OCI-LY7 (cell line): Measurements from ENCODE around the gene SPG7. TPM values are rescaled to one million over a fixed set of nuclear protein-coding genes. Genes with fewer than 3 reads are reported as not detected.

Experiments used
- BruUV-seq: library from RNA; stranded (reverse); fragments of 400-500 nt; replicated peaks from 2 replicates; lab custom pipeline; 2021; lab: Mats Ljungman, UMichigan
- CTCF ChIA-PET: fragments of 300-600 bp; sonication (Branson Sonifier 250); formaldehyde crosslinking; loops from one replicate; lab custom pipeline; 2022; ENCODE audit warnings: antibody characterized with exemption; ENCODE audit not compliant: unreplicated experiment; lab: Charles Lee
- POLR2A ChIA-PET: fragments of 300-600 bp; sonication (Branson Sonifier 250); formaldehyde crosslinking; loops from one replicate; lab custom pipeline; 2022; ENCODE audit warnings: antibody characterized with exemption; lab: Charles Lee
- DNase-seq: peaks from one replicate; pipeline ENCODE4 v3.0.0-alpha.2; 2015; ENCODE audit warnings: low spot score
- H2AFZ ChIP-seq: fragments of 200-600 bp; sonication (generic), shearing (Covaris generic); 2 replicates; pipeline ENCODE4 v1.6.1; 2014; ENCODE audit warnings: mild to moderate bottlenecking, antibody characterized with exemption, low read length, moderate library complexity
- H3K27ac ChIP-seq: fragments of 200-600 bp; sonication (generic); 2 replicates; pipeline ENCODE4 v1.5.1; 2014; ENCODE audit warnings: mixed run types, low read depth, mild to moderate bottlenecking, moderate library complexity, low read length, inconsistent platforms; ENCODE audit not compliant: poor library complexity, severe bottlenecking
- H3K36me3 ChIP-seq: fragments of 200-600 bp; sonication (generic); 2 replicates; pipeline ENCODE4 v1.6.1; 2014; ENCODE audit warnings: mild to moderate bottlenecking, antibody characterized with exemption, low read length, moderate library complexity, mixed read lengths; ENCODE audit not compliant: insufficient read depth
- H3K4me1 ChIP-seq: fragments of 200-600 bp; sonication (generic); 2 replicates; pipeline ENCODE4 v1.5.1; 2014; ENCODE audit warnings: mild to moderate bottlenecking, low read length; ENCODE audit not compliant: insufficient read depth, poor library complexity, severe bottlenecking
- H3K4me2 ChIP-seq: fragments of 200-600 bp; sonication (generic); 2 replicates; pipeline ENCODE4 v1.6.1; 2014; ENCODE audit warnings: mild to moderate bottlenecking, low read length
- H3K4me3 ChIP-seq: fragments of 200-600 bp; sonication (generic); 2 replicates; pipeline ENCODE4 v1.5.1; 2014; ENCODE audit warnings: mild to moderate bottlenecking, low read depth, low read length; ENCODE audit not compliant: poor library complexity, severe bottlenecking
- H3K79me2 ChIP-seq: fragments of 200-600 bp; sonication (generic); 2 replicates; pipeline ENCODE4 v1.6.1; 2016; ENCODE audit warnings: low read depth, mild to moderate bottlenecking, low read length, moderate library complexity, mixed read lengths; ENCODE audit not compliant: insufficient read depth
- H3K9me2 ChIP-seq: fragments of 200-600 bp; sonication (generic); 2 replicates; pipeline ENCODE4 v1.6.1; 2016; ENCODE audit warnings: mild to moderate bottlenecking, low read length, mixed read lengths; ENCODE audit not compliant: insufficient read depth
- H3K9me3 ChIP-seq: fragments of 200-600 bp; sonication (generic); 2 replicates; pipeline ENCODE4 v1.6.1; 2014; ENCODE audit warnings: mild to moderate bottlenecking, mixed run types, low read length, mixed read lengths
- H4K20me1 ChIP-seq: fragments of 200-600 bp; sonication (generic); 2 replicates; pipeline ENCODE4 v1.6.1; 2014; ENCODE audit warnings: mild to moderate bottlenecking, antibody characterized with exemption, low read length, moderate library complexity, mixed read lengths; ENCODE audit not compliant: insufficient read depth
- CTCF ChIP-seq: fragments of 200-600 bp; sonication (generic); conservative IDR thresholded peaks from 2 replicates; pipeline ENCODE4 v1.5.1; 2014; ENCODE audit warnings: mild to moderate bottlenecking, antibody characterized with exemption, low read length, moderate library complexity, mixed read lengths
- EZH2phosphoT487 ChIP-seq: fragments of 200-600 bp; sonication (generic); IDR thresholded peaks from 2 replicates; pipeline ENCODE4 v1.6.1; 2018; ENCODE audit warnings: low read depth, borderline replicate concordance, mild to moderate bottlenecking, mixed run types, antibody characterized with exemption, low read length, moderate library complexity, mixed read lengths
- intact Hi-C: fragments of 100-400 bp; cut with micrococcal nuclease; formaldehyde crosslinking; loops from one replicate; pipeline ENCODE4 v1.10.0; 2022; ENCODE audit not compliant: unreplicated experiment
- total RNA-seq, 2 experiments: library from RNA; depleted of rRNA in 1 of 2; stranded (reverse); fragments of >200 nt in 1 of 2; shearing (Covaris generic) in 1 of 2; gene quantifications; 2 replicates each; pipeline ENCODE4 v1.2.3, GENCODE V29; 2014 to 2022

The SPG7 gene
- total RNA-seq, 2 experiments from 2014 or later, result 92.7 to 121 TPM

- Histone ChIP-seq H4K20me1 (no peaks in the 10 kb centered on the region), H3K27ac (no peak overlapping the region), H2AFZ (no peak overlapping the region), H3K4me3 (no peak overlapping the region), H3K36me3 (peaks cover 39% of the 10 kb centered on the region; the same call in 1 of the 2 replicates), H3K9me2 (no peaks in the 10 kb centered on the region), H3K79me2 (no peaks in the 10 kb centered on the region), H3K9me3 (no peaks in the 10 kb centered on the region), H3K4me2 (no peak overlapping the region), H3K4me1 (peaks cover 4% of the 10 kb centered on the region)
- BruUV-seq, result no TSS peak
- no peak for DNase-seq
- CTCF ChIA-PET, result no interaction called here
- POLR2A ChIA-PET, result no interaction called here
- intact Hi-C loops, result no loop called here
- TF ChIP-seq CTCF (no peak), EZH2phosphoT487 (no peak)
Observed at GRCh38 chr16:89544713-89545043, 36.5 kb downstream of the SPG7 start.

GRCh38 chr16:89545044-89545830, 37.0 kb downstream of the SPG7 start:
- TF ChIP-seq CTCF, result no peak
- no peak for TF ChIP-seq EZH2phosphoT487
- H2AFZ ChIP-seq, result no peak overlapping the region
- H3K4me1 ChIP-seq, result peaks cover 4% of the 10 kb centered on the region
- H3K27ac ChIP-seq, result no peak overlapping the region
- no peaks in the 10 kb centered on the region for H3K79me2 ChIP-seq
- ChIA-PET POLR2A (no interaction called here), CTCF (no interaction called here)
- no peak overlapping the region for H3K4me2 ChIP-seq
- no peaks in the 10 kb centered on the region for H3K9me2 ChIP-seq
- no peak for DNase-seq
- no peaks in the 10 kb centered on the region for H4K20me1 ChIP-seq
- BruUV-seq, result no TSS peak
- no peaks in the 10 kb centered on the region for H3K9me3 ChIP-seq
- intact Hi-C loops, result no loop called here
- H3K36me3 ChIP-seq, result peaks cover 43% of the 10 kb centered on the region; the same call in 1 of the 2 replicates
- no peak overlapping the region for H3K4me3 ChIP-seq

GRCh38 chr16:89545831-89546574, 37.8 kb downstream of the SPG7 start:
- intact Hi-C loops, result no loop called here
- ChIA-PET CTCF (no interaction called here), POLR2A (no interaction called here)
- H4K20me1 ChIP-seq, result no peaks in the 10 kb centered on the region
- no peak for DNase-seq
- H3K4me3 ChIP-seq, result no peak overlapping the region
- H3K4me2 ChIP-seq, result no peak overlapping the region
- peaks cover 4% of the 10 kb centered on the region for H3K4me1 ChIP-seq
- no TSS peak for BruUV-seq
- H3K36me3 ChIP-seq, result peaks cover 43% of the 10 kb centered on the region; the same call in 1 of the 2 replicates
- no peak overlapping the region for H2AFZ ChIP-seq
- no peaks in the 10 kb centered on the region for H3K79me2 ChIP-seq
- H3K27ac ChIP-seq, result no peak overlapping the region
- H3K9me3 ChIP-seq, result no peaks in the 10 kb centered on the region
- TF ChIP-seq EZH2phosphoT487 (no peak), CTCF (no peak)
- no peaks in the 10 kb centered on the region for H3K9me2 ChIP-seq
